K562 (cell line): ENCODE results near the gene GCN1. TPM values are rescaled to one million over a fixed set of nuclear protein-coding genes. Genes with fewer than 3 reads are reported as not detected.

ENCODE experiments used
- ATAC-seq: fragments of 200-7000 bp; cut with Tn5 transposase; 3 replicates; pipeline ENCODE4 v1.9.1; 2020; ENCODE audit warnings: moderate library complexity
- BruUV-seq: library from RNA; stranded (reverse); fragments of 400-500 nt; replicated peaks from 2 replicates; lab custom pipeline; 2021; lab: Mats Ljungman, UMichigan
- CTCF ChIA-PET: fragments of 300-600 bp; formaldehyde crosslinking; extraction: SDS; loops from one replicate; lab custom pipeline; 2021; ENCODE audit warnings: low intra/inter-chr PET ratio; lab: Yijun Ruan, JAX
- POLR2A ChIA-PET: fragments of 300-600, 350-650 bp; sonication (Branson Sonifier 250); formaldehyde crosslinking; extraction: SDS; loops from one replicate; lab custom pipeline; 2021; ENCODE audit warnings: antibody characterized with exemption, inconsistent platforms; lab: Yijun Ruan, JAX
- DNase-seq, 4 experiments: peaks; one replicate each; pipeline versions ENCODE4 v3.0.0 to v3.0.0-alpha.2; 2011 to 2018; ENCODE audit warnings: low spot score in 3 of 4, mixed read lengths in 3 of 4; ENCODE audit errors: extremely low read depth in 1 of 4
- FAIRE-seq: peaks from 2 replicates; lab custom pipeline; 2011; peaks lifted over from hg19 to GRCh38; lab: Jason Lieb, UNC
- H2AFZ ChIP-seq: 2 replicates; pipeline ENCODE4 v1.6.0; 2011; ENCODE audit warnings: low read depth, low read length, control low read depth, inconsistent platforms
- H3K27ac ChIP-seq: fragments of 200-600 bp; 3 replicates; pipeline ENCODE4 v1.8.0; 2011; ENCODE audit warnings: low read depth, mild to moderate bottlenecking, control low read depth, inconsistent platforms, low read length, moderate library complexity, mixed read lengths; ENCODE audit errors: extremely low read depth
- H3K27me3 ChIP-seq, 2 experiments: fragments of 300-600 bp in 1 of 2; 2 replicates in 1 of 2; 3 replicates in 1 of 2; pipeline versions ENCODE4 v1.6.0 to v1.8.0; 2011; ENCODE audit warnings: inconsistent platforms in 2 of 2, low read length in 2 of 2, mild to moderate bottlenecking in 1 of 2, mixed read lengths in 1 of 2, moderate library complexity in 1 of 2; ENCODE audit not compliant: control insufficient read depth in 2 of 2, insufficient read depth in 2 of 2
- H3K36me3 ChIP-seq: fragments of 300-600 bp; 3 replicates; pipeline ENCODE4 v1.8.0; 2011; ENCODE audit warnings: mild to moderate bottlenecking, low read length, inconsistent platforms; ENCODE audit not compliant: control insufficient read depth, insufficient read depth
- H3K4me1 ChIP-seq, 2 experiments: fragments of 200-600 bp in 1 of 2; replicated peaks in 1 of 2; 2 replicates in 1 of 2; 3 replicates in 1 of 2; pipeline versions ENCODE4 v1.5.1 to v1.8.0; 2011; ENCODE audit warnings: inconsistent platforms in 2 of 2, low read length in 2 of 2, mild to moderate bottlenecking in 1 of 2, mixed read lengths in 1 of 2, moderate library complexity in 1 of 2; ENCODE audit not compliant: control insufficient read depth in 2 of 2, insufficient read depth in 2 of 2
- H3K4me2 ChIP-seq: 2 replicates; pipeline ENCODE4 v1.6.1; 2011; ENCODE audit warnings: low read length, control low read depth, inconsistent platforms, mixed read lengths; ENCODE audit not compliant: insufficient read depth
- H3K4me3 ChIP-seq: fragments of 200-600 bp; sonication (generic), shearing (Covaris generic); 2 replicates; pipeline ENCODE4 v1.5.1; 2016; ENCODE audit warnings: control low read depth, inconsistent platforms
- H3K79me2 ChIP-seq: fragments of 200-600 bp; 3 replicates; pipeline ENCODE4 v1.8.0; 2011; ENCODE audit warnings: low read length, inconsistent platforms; ENCODE audit not compliant: control insufficient read depth, insufficient read depth
- H3K9ac ChIP-seq, 2 experiments: 2 replicates each; pipeline versions ENCODE4 v1.6.0 to v1.6.1; 2011; ENCODE audit warnings: low read depth in 2 of 2, low read length in 2 of 2, control low read depth in 1 of 2, inconsistent platforms in 1 of 2, mild to moderate bottlenecking in 1 of 2, mixed read lengths in 1 of 2; ENCODE audit not compliant: insufficient read depth in 1 of 2
- H3K9me1 ChIP-seq: one replicate; pipeline ENCODE4 v1.6.0; 2011; ENCODE audit warnings: inconsistent platforms, mild to moderate bottlenecking, low read length, moderate library complexity; ENCODE audit not compliant: control insufficient read depth, insufficient read depth
- H3K9me3 ChIP-seq: replicated peaks from 2 replicates; pipeline ENCODE4 v1.5.1; 2011; ENCODE audit warnings: low read depth, low read length, inconsistent platforms; ENCODE audit not compliant: control insufficient read depth, insufficient read depth
- H4K20me1 ChIP-seq: replicated peaks from 2 replicates; pipeline ENCODE4 v1.6.1; 2011; ENCODE audit warnings: low read length, inconsistent platforms, mixed read lengths; ENCODE audit not compliant: control insufficient read depth, insufficient read depth
- CGGBP1 ChIP-seq: fragments of 250-450 bp; sonication (Bioruptor Pico); IDR thresholded peaks from 2 replicates; pipeline ENCODE4 v1.9.0; 2021; ENCODE audit warnings: mild to moderate bottlenecking
- CHD1 ChIP-seq: fragments of 200-600 bp; sonication (generic); IDR thresholded peaks from one replicate; pipeline ENCODE4 v1.6.1; 2012; ENCODE audit warnings: mild to moderate bottlenecking, moderate library complexity, low read length, inconsistent platforms
- FOSL1 ChIP-seq: fragments of 200-800 bp; sonication (Bioruptor generic); conservative IDR thresholded peaks from 2 replicates; pipeline ENCODE4 v1.6.1; 2016; ENCODE audit warnings: missing genetic modification characterization, missing compliant biosample characterization
- HNRNPLL ChIP-seq: fragments of 200-400 bp; formaldehyde crosslinking; IDR thresholded peaks from 2 replicates; pipeline ENCODE4 v1.6.1; 2017; ENCODE audit warnings: low read length, low read depth, mild to moderate bottlenecking; ENCODE audit not compliant: poor library complexity, severe bottlenecking
- KDM4B ChIP-seq, 2 experiments: fragments of 450-650 bp in 1 of 2; sonication (generic) in 1 of 2; IDR thresholded peaks; 2 replicates each; pipeline ENCODE4 v1.6.1; 2016 to 2017; ENCODE audit warnings: borderline replicate concordance in 2 of 2, antibody characterized with exemption in 1 of 2, low read depth in 1 of 2, mild to moderate bottlenecking in 1 of 2
- MYC ChIP-seq, 2 experiments: fragments of 250-450 bp in 1 of 2; sonication (Bioruptor Pico) in 1 of 2; IDR thresholded peaks; 2 replicates each; pipeline versions ENCODE4 v1.5.1 to v1.6.1; 2012 to 2021; ENCODE audit warnings: low read depth in 2 of 2, borderline replicate concordance in 1 of 2, improper control_type of control experiment in 1 of 2, low read length in 1 of 2, mild to moderate bottlenecking in 1 of 2, moderate library complexity in 1 of 2
- PBX2 ChIP-seq, 2 experiments: IDR thresholded peaks in 1 of 2; conservative IDR thresholded peaks in 1 of 2; 2 replicates each; pipeline ENCODE4 v1.6.1; 2016; ENCODE audit warnings: low read depth in 2 of 2, mild to moderate bottlenecking in 1 of 2, missing compliant biosample characterization in 1 of 2, missing genetic modification characterization in 1 of 2, moderate library complexity in 1 of 2
- SETDB1 ChIP-seq: IDR thresholded peaks from one replicate; pipeline ENCODE4 v1.6.1; 2012; ENCODE audit warnings: low read length, control low read depth, inconsistent platforms
- SIRT6 ChIP-seq: IDR thresholded peaks from one replicate; pipeline ENCODE4 v1.6.1; 2012; ENCODE audit warnings: low read depth, mild to moderate bottlenecking, control low read depth, inconsistent platforms, low read length, moderate library complexity
- TAF9B ChIP-seq: fragments of 450-650 bp; IDR thresholded peaks from 2 replicates; pipeline ENCODE4 v1.6.1; 2018; ENCODE audit warnings: mild to moderate bottlenecking; ENCODE audit not compliant: partially characterized antibody
- THRA ChIP-seq: fragments of 450-650 bp; IDR thresholded peaks from 2 replicates; pipeline ENCODE4 v1.6.1; 2017; ENCODE audit warnings: mild to moderate bottlenecking, moderate library complexity
- XRCC3 ChIP-seq: fragments of 450-650 bp; IDR thresholded peaks from 2 replicates; pipeline ENCODE4 v1.6.1; 2017; ENCODE audit warnings: mild to moderate bottlenecking, moderate library complexity
- ZC3H11A ChIP-seq: IDR thresholded peaks from 2 replicates; pipeline ENCODE4 v1.6.1; 2012; ENCODE audit warnings: low read depth, low read length, improper control_type of control experiment
- WGBS: fragments of 100-300 bp; shearing (Covaris generic); methylation state at CpG from one replicate; pipeline ENCODE4 v1.1.6; 2016; ENCODE audit warnings: low coverage, mixed read lengths; ENCODE audit not compliant: insufficient coverage; ENCODE audit errors: missing lambda C conversion rate; 5-methylcytosine and 5-hydroxymethylcytosine counted together
- in situ Hi-C: fragments of 300-500 bp; cut with MboI; formaldehyde crosslinking; loops from 4 replicates; pipeline ENCODE4 v1.15.0; 2018; ENCODE audit warnings: inconsistent platforms, mixed read lengths
- intact Hi-C: fragments of 100-400 bp; cut with micrococcal nuclease; formaldehyde crosslinking; loops from 2 replicates; pipeline ENCODE4 v1.14.2; 2022
- polyA plus RNA-seq, 8 experiments: library from polyadenylated mRNA; depleted of rRNA in 4 of 8; stranded (reverse) in 5 of 8; unstranded in 3 of 8; fragments of >200 nt; fragmentation: Nextera tagmentation in 2 of 8; fragmentation: Illumina TruSeq in 1 of 8; extraction: Ambion mirVana in 2 of 8; extraction: Trizol in 1 of 8; gene quantifications; 2 replicates each; pipeline versions ENCODE4 v1.2.1 to v1.2.3, GENCODE V29; 2011 to 2014; ENCODE audit warnings: inconsistent platforms in 1 of 8, missing spikeins in 1 of 8
- total RNA-seq, 7 experiments: library from RNA; depleted of rRNA in 6 of 7; stranded (reverse); fragments of >200 nt in 6 of 7; fragmentation: Illumina TruSeq in 2 of 7; extraction: Trizol in 2 of 7; gene quantifications; 2 replicates each; pipeline versions ENCODE4 v1.2.1 to v1.2.3, GENCODE V29; 2011 to 2021; ENCODE audit warnings: low replicate concordance in 1 of 7

The GCN1 gene
- total and polyA plus RNA-seq, 9 of the 15 experiments (the other 6 are each of a cell fraction or from before 2014, with no cell fraction given) = 11.9 to 190 (median 51.7) TPM

- POLR2A ChIA-PET = interaction anchor here (0.6 to 12.6 kb wide), 19 partner anchors 8 to 206 kb away, joined by 3 to 331 read pairs (median 4); partner anchors contain the start of genes PXN, RAB35, RNU4-1 and RNU4-2
- CTCF ChIA-PET = no interaction called here
- Histone ChIP-seq H3K4me2 (peak overlapping the region; percentile 49), H2AFZ (no peak overlapping the region), H3K27ac (peak overlapping the region; percentile 96; the same call in 2 of the 3 replicates), H3K36me3 (peaks cover 66% of the 10 kb centered on the region), H3K9me3 (no peaks in the 10 kb centered on the region), H4K20me1 (peaks cover 36% of the 10 kb centered on the region), H3K9me1 (no peaks in the 10 kb centered on the region), H3K27me3 (no peaks in the 10 kb centered on the region), H3K4me1 (peaks cover 15 to 38% of the 10 kb centered on the region in 2 experiments; a peak in 4 of 5 replicates), H3K4me3 (peak overlapping the region; percentile 84; the same call in 1 of the 2 replicates), H3K79me2 (peaks cover 96% of the 10 kb centered on the region), H3K9ac (peak overlapping the region in 1 of 2 experiments; percentile 54; a peak in 2 of 4 replicates)
- in situ Hi-C loops (no loop called here), intact Hi-C loops (no loop called here)
- DNase-seq (peak in 1 of 4 experiments; percentile 20), ATAC-seq (no peak), FAIRE-seq (no peak)
- BruUV-seq = no TSS peak
- 62% methylated on average over 1 of the region's 1 CpG for WGBS
- TF ChIP-seq ZC3H11A = no peak
- no peak for TF ChIP-seq PBX2 (CRISPR knock-in tag; IDR thresholded peaks at IDR 0.05; ENCODE audit: low read depth)
- TF ChIP-seq PBX2 (tag; conservative IDR thresholded peaks at IDR 0.05; ENCODE audit: low read depth) = no peak
- TF ChIP-seq XRCC3 = no peak
- TF ChIP-seq FOSL1 (tag) = no peak
- TF ChIP-seq TAF9B = no peak
- TF ChIP-seq MYC (IDR thresholded peaks at IDR 0.05; ENCODE audit: low read depth, low read length) = no peak
- no peak for TF ChIP-seq MYC (CRISPR knock-in tag; IDR thresholded peaks at IDR 0.05; ENCODE audit: borderline replicate concordance, low read depth)
- peak; percentile 24 for TF ChIP-seq SIRT6
- no peak for TF ChIP-seq THRA
- TF ChIP-seq CGGBP1 (CRISPR knock-in tag) = no peak
- no peak for TF ChIP-seq HNRNPLL
- no peak for TF ChIP-seq KDM4B (IDR thresholded peaks at IDR 0.05; ENCODE audit: borderline replicate concordance in 2 of 2, low read depth in 1 of 2)
- no peak for TF ChIP-seq SETDB1
- no peak for TF ChIP-seq CHD1
Measured at GRCh38 chr12:120196363-120196762, 1.8 kb upstream of the GCN1 start.
